Transverse colon (tissue), 3 donors: ENCODE results near the gene TFRC.

ENCODE experiments used
- POLR2A ChIP-seq: fragments of 450-650 bp; IDR thresholded peaks from one replicate; pipeline ENCODE4 v1.6.1; 2016; ENCODE audit warnings: antibody characterized with exemption, mild to moderate bottlenecking, moderate library complexity
- TF ChIP-seq, protein P1 (sequence below), 5 experiments: fragments of 200-600 bp in 3 of 5; fragments of 450-650 bp in 2 of 5; sonication (generic) in 3 of 5; IDR thresholded peaks; 1 replicate in 2 of 5; 2 replicates in 3 of 5; pipeline ENCODE4 v1.5.1; 2016 to 2017; ENCODE audit warnings: antibody characterized with exemption in 5 of 5, inconsistent platforms in 3 of 5, mild to moderate bottlenecking in 2 of 5, moderate library complexity in 1 of 5

DNA sequence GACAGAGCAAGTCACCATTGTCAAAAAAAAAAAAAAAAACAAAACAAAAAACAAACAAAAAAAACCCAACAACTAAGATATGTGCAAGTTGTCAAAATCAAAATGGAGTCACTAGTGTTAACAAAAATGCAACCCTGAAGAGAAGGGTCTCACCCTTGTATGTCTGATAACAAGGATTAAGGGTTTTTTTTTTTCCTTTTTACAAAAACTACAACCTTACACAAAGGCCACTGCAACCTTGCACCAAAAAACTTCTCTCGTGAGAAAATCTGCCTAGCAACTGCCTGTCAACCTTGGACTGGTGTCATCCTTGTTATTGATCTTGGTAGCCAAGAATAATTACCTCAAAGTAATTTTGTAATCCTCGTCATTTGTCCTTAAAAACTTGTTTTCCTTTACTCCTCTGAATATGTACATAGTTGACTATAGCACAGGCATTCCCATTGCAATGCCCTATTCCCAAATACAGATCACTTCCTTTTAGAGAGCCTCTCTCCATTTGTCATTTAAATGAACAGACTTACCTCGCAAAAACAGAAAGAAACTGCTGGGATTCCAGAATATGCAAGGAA is 24.0 kb downstream of the TFRC start:
- TF ChIP-seq, protein P1, sequence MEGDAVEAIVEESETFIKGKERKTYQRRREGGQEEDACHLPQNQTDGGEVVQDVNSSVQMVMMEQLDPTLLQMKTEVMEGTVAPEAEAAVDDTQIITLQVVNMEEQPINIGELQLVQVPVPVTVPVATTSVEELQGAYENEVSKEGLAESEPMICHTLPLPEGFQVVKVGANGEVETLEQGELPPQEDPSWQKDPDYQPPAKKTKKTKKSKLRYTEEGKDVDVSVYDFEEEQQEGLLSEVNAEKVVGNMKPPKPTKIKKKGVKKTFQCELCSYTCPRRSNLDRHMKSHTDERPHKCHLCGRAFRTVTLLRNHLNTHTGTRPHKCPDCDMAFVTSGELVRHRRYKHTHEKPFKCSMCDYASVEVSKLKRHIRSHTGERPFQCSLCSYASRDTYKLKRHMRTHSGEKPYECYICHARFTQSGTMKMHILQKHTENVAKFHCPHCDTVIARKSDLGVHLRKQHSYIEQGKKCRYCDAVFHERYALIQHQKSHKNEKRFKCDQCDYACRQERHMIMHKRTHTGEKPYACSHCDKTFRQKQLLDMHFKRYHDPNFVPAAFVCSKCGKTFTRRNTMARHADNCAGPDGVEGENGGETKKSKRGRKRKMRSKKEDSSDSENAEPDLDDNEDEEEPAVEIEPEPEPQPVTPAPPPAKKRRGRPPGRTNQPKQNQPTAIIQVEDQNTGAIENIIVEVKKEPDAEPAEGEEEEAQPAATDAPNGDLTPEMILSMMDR (IDR thresholded peaks at IDR 0.05) = no peak
- TF ChIP-seq POLR2A = no peak
